Measurements from ENCODE around the gene SPACA4. TPM values are rescaled to one million over a fixed set of nuclear protein-coding genes. Genes with fewer than 3 reads are reported as not detected.

The SPACA4 gene
- total RNA-seq, 1 experiment from 2014 or later, result not detected

DNA sequence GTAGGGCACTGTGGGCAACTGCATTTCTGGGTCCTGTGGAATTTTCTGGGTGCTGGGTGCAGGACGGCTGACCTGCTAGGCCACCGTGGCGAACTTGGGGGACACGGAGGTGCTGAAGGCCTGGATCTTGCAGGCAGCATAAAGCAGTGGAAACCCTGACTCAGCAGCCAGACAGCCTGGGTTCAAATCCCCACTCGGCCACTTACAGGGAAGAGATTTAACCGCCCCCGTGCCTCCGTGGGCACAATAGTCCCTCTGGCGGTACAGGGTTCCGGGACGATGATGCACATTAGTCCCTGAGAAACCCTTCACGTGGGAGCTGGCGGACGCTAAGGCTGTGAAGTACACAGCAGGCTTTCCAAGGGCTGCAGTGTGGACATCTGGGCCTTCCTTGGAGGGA lies 5.3 kb downstream of the SPACA4 start:
- Histone ChIP-seq H3K4me1 (ENCODE audit: control insufficient read depth, insufficient read depth, low read length) (peaks cover 32% of the 10 kb centered on the region), H3K36me3 (ENCODE audit: control insufficient read depth, insufficient read depth, low read length) (no peaks in the 10 kb centered on the region), H3K9me3 (ENCODE audit: control insufficient read depth, insufficient read depth, low read depth, low read length) (no peaks in the 10 kb centered on the region), H3K4me3 (ENCODE audit: low read depth in 2 of 2, low read length in 2 of 2) (no peak overlapping the region), H3K27me3 (ENCODE audit: control insufficient read depth, insufficient read depth, low read length) (no peaks in the 10 kb centered on the region), H3K27ac (ENCODE audit: low read length) (no peak overlapping the region)
- ChIA-PET CTCF (no interaction called here), POLR2A (no interaction called here)
- in situ Hi-C loops (cut with HindIII; ENCODE audit: low pct_unique_long_range_greater_than_20kb, low sequenced_read_pairs) (no loop called here), intact Hi-C loops (cut with micrococcal nuclease; ENCODE audit: unreplicated experiment) (no loop called here)
- BruUV-seq (replicated peaks), result no TSS peak
- ATAC-seq (no peak), DNase-seq (ENCODE audit: low read depth, low spot score) (no peak)
- TF ChIP-seq, protein P1, sequence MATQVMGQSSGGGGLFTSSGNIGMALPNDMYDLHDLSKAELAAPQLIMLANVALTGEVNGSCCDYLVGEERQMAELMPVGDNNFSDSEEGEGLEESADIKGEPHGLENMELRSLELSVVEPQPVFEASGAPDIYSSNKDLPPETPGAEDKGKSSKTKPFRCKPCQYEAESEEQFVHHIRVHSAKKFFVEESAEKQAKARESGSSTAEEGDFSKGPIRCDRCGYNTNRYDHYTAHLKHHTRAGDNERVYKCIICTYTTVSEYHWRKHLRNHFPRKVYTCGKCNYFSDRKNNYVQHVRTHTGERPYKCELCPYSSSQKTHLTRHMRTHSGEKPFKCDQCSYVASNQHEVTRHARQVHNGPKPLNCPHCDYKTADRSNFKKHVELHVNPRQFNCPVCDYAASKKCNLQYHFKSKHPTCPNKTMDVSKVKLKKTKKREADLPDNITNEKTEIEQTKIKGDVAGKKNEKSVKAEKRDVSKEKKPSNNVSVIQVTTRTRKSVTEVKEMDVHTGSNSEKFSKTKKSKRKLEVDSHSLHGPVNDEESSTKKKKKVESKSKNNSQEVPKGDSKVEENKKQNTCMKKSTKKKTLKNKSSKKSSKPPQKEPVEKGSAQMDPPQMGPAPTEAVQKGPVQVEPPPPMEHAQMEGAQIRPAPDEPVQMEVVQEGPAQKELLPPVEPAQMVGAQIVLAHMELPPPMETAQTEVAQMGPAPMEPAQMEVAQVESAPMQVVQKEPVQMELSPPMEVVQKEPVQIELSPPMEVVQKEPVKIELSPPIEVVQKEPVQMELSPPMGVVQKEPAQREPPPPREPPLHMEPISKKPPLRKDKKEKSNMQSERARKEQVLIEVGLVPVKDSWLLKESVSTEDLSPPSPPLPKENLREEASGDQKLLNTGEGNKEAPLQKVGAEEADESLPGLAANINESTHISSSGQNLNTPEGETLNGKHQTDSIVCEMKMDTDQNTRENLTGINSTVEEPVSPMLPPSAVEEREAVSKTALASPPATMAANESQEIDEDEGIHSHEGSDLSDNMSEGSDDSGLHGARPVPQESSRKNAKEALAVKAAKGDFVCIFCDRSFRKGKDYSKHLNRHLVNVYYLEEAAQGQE (IDR thresholded peaks at IDR 0.05; ENCODE audit: insufficient read depth in 1 of 2, low read depth in 2 of 2, low read length in 1 of 2), result no peak
- TF ChIP-seq POLR2AphosphoS5 (IDR thresholded peaks at IDR 0.05; ENCODE audit: low read depth, low read length) (no peak), TCF7L2 (IDR thresholded peaks at IDR 0.05; ENCODE audit: low read depth, low read length) (no peak), SIN3A (IDR thresholded peaks at IDR 0.05; ENCODE audit: borderline replicate concordance, insufficient read depth, low read depth, low read length) (no peak)
- TF ChIP-seq, protein P2, sequence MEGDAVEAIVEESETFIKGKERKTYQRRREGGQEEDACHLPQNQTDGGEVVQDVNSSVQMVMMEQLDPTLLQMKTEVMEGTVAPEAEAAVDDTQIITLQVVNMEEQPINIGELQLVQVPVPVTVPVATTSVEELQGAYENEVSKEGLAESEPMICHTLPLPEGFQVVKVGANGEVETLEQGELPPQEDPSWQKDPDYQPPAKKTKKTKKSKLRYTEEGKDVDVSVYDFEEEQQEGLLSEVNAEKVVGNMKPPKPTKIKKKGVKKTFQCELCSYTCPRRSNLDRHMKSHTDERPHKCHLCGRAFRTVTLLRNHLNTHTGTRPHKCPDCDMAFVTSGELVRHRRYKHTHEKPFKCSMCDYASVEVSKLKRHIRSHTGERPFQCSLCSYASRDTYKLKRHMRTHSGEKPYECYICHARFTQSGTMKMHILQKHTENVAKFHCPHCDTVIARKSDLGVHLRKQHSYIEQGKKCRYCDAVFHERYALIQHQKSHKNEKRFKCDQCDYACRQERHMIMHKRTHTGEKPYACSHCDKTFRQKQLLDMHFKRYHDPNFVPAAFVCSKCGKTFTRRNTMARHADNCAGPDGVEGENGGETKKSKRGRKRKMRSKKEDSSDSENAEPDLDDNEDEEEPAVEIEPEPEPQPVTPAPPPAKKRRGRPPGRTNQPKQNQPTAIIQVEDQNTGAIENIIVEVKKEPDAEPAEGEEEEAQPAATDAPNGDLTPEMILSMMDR (IDR thresholded peaks at IDR 0.05), result no peak

DNA sequence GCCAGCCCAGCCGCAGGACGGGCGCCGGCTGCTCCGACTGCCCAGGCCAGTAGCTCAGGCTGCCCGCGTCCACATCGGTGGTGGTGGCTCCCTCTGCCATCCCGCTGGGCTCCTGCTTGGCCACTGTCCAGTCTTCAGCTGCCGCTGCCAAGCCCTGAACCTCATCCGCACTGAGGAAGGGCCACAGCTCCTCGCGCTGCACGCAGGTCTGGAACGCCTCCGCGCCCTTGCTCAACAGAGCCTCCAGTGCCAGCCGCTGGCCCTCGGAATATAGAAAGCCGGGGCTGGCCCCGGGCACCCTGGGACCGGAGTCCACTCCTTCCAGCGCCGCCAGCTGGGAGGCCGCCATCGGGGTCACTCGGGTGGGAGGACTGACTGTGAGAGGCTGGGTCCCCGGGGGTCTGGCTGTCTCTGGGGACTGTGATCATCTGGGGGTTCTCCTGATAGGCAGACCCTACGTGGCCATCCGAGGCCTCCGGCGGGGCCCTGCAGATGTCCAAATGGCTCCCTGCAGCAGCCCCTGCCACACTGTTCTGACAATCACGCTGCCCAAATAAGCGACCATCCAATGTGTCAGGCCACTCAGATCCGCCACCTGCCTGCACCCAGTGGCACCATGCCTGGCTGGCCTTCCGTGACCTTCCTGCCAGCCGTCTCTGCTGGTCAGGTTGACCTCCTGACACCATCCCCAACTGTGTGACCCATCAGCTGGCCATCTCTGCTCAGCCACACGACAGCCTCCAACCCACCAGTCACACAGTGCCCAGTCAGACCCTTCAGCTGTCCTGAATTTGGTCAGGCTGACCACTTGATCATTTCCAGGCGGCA lies 6.7 kb downstream of the SPACA4 start:
- POLR2A ChIA-PET, result no interaction called here
- intact Hi-C loops (cut with micrococcal nuclease; ENCODE audit: unreplicated experiment) (no loop called here), in situ Hi-C loops (cut with HindIII; ENCODE audit: low pct_unique_long_range_greater_than_20kb, low sequenced_read_pairs) (no loop called here)
- TF ChIP-seq SIN3A (IDR thresholded peaks at IDR 0.05; ENCODE audit: borderline replicate concordance, insufficient read depth, low read depth, low read length), result no peak
- no peak for TF ChIP-seq TCF7L2 (IDR thresholded peaks at IDR 0.05; ENCODE audit: low read depth, low read length)
- TF ChIP-seq, protein P2 (IDR thresholded peaks at IDR 0.05), result no peak
- TF ChIP-seq, protein P1 (IDR thresholded peaks at IDR 0.05; ENCODE audit: insufficient read depth in 1 of 2, low read depth in 2 of 2, low read length in 1 of 2), result no peak
- TF ChIP-seq POLR2AphosphoS5 (IDR thresholded peaks at IDR 0.05; ENCODE audit: low read depth, low read length), result no peak
- Histone ChIP-seq H3K27me3 (ENCODE audit: control insufficient read depth, insufficient read depth, low read length) (no peaks in the 10 kb centered on the region), H3K4me3 (ENCODE audit: low read depth in 2 of 2, low read length in 2 of 2) (no peak overlapping the region), H3K9me3 (ENCODE audit: control insufficient read depth, insufficient read depth, low read depth, low read length) (no peaks in the 10 kb centered on the region), H3K4me1 (ENCODE audit: control insufficient read depth, insufficient read depth, low read length) (peaks cover 39% of the 10 kb centered on the region), H3K27ac (ENCODE audit: low read length) (no peak overlapping the region), H3K36me3 (ENCODE audit: control insufficient read depth, insufficient read depth, low read length) (peaks cover 4% of the 10 kb centered on the region)
- CTCF ChIA-PET, result no interaction called here
- ATAC-seq, result peak; percentile 20
- BruUV-seq (replicated peaks), result no TSS peak
- no peak for DNase-seq (ENCODE audit: low read depth, low spot score)
